ENCODE measurements around the gene ZNF670.
A peak's percentile ranks its signal among the peaks of the same experiment; 100 is the strongest.
"Not testable (repeated sequence)": the region's sequence is repeated elsewhere in the genome, so short reads cannot be mapped to it uniquely, and the experiment has no call there.

The ZNF670 gene

GRCh38 chr1:247078258-247079140 is at the start of gene ZNF670:
TSS of gene ZNF670 (minus strand) at chr1:247078811. CDS start at chr1:247078596, 215 bp downstream.
- DNase-seq (ENCODE audit: low read depth), result peak; percentile 76

- DNase-seq (ENCODE audit: low read depth), result not testable (repeated sequence)
These were observed 49.1 kb upstream of the ZNF670 start for GRCh38 chr1:247127519-247128282.

DNA sequence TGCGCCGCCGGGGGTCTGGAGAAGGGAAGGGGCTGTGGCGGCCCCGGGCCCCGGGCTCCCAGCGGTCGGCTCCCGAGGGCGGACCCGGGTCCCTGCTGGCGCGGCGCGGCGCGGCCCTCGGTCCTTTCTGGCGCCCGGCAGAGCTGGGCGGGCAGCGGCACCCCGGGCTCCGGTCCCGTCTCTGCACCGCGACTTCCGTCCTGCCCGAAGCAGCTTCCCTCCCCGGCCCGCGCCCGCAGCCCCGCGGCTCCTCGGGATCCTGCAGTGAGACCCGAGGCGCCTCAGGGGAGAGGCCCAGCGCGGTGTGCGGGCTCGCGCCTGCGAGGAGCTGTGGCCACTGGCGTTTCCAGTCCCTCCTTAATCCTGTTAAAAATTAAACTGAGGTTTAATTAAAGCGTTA is 48.0 kb upstream of the ZNF670 start:
- not testable (repeated sequence) for DNase-seq (ENCODE audit: low read depth)

- DNase-seq (ENCODE audit: low read depth), result not testable (repeated sequence)
These were observed 47.6 kb upstream of the ZNF670 start for GRCh38 chr1:247126166-247126565.

GRCh38 chr1:247121382-247121781 is 42.8 kb upstream of the ZNF670 start:
- no peak for DNase-seq (ENCODE audit: low read depth)

DNA sequence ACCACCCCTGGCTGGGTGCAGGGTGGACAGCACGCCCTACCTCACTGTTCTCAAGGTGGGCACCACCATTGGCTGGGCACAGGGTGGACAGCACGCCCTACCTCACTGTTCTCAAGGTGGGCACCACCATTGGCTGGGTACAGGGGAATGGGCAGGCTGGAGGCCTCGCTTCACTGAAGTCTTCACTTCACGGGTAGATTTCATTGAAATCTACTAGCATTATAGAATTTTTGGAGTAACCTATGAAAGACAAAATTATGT is 41.7 kb upstream of the ZNF670 start:
- not testable (repeated sequence) for DNase-seq (ENCODE audit: low read depth)

DNA sequence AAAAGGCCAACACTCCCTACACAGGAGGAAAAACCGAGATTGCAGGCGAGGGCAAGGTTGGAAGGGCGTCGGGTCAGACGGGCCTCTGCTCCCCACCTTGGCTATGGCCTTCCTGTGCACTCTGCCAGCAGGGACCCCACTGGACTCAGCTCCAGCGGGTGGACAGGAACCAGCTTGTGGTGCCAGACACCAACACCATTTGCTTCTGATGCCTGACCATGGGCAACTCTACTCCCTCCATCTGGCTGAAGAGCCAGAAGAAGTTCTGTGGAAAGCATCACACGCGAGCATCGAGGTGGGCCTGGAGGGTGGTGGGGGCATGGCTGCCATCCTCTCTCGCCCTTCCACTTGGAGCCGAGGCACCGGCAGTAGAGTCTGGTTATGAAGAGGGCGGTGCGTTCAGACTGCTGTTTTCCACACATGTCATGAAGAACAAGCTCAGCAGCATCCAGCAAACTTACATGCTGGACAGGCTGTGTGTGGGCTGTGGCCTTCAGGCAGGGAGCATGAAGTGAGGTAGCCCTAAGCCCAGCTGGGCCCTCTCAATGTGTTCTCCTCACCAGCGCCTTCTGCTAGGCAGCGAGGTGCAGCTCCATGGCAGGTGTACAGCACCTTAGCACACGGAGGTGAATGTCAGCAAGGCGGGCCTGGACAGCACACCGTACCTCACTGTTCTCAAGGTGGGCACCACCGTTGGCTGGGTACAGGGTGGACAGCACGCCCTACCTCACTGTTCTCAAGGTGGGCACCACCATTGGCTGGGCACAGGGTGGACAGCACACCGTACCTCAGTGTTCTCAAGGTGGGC is 41.2 kb upstream of the ZNF670 start:
- no peak for DNase-seq (ENCODE audit: low read depth)

DNA sequence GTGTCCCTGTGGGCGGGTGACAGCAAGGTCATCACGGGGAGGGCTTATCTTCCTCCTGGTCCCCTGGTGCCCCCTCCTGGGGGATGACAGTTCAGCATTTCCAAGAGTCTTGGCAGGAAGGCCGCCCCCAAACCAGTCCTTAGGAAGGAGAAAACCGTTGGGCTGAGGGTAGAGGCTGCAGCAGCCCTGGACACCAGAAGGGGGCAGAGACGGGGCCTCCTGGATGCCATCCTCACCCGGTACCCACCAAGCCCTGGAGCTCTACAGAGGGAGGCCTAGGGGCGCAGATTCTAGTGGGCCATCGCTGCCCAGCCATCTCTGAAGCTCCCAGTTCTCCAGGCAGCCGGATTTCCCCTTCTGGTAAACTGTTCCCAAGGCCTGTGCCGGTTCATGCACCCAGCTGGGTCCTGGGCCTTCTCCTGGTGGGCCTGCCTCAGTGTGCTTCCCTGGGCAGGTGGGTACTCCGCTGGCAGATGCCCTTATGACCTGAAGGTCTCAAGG is 40.4 kb upstream of the ZNF670 start:
- DNase-seq (ENCODE audit: low read depth), result no peak

- no peak for DNase-seq (ENCODE audit: low read depth)
These were observed 36.9 kb upstream of the ZNF670 start for GRCh38 chr1:247115545-247115944.

DNA sequence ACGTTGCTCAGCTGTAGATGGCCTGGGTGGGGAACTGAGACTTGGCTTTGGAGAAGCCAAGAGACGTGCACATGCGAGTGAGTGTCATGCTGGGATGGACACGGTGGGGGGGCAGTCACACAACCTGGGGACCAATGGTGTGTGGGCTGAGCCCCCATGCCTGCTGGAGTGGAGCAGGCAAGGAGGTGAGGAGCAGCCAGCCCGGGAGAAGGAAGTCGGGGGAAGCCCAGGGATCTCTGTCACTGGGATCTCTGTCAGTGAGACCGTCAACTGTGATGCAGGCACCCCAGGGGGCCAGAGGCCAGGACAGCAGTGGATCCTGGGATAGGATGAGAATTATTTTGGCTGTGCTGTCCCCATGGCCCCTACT is 36.5 kb upstream of the ZNF670 start:
- DNase-seq (ENCODE audit: low read depth), result no peak

- no peak for DNase-seq (ENCODE audit: low read depth)
These were observed 35.9 kb upstream of the ZNF670 start for GRCh38 chr1:247114351-247115140.

DNA sequence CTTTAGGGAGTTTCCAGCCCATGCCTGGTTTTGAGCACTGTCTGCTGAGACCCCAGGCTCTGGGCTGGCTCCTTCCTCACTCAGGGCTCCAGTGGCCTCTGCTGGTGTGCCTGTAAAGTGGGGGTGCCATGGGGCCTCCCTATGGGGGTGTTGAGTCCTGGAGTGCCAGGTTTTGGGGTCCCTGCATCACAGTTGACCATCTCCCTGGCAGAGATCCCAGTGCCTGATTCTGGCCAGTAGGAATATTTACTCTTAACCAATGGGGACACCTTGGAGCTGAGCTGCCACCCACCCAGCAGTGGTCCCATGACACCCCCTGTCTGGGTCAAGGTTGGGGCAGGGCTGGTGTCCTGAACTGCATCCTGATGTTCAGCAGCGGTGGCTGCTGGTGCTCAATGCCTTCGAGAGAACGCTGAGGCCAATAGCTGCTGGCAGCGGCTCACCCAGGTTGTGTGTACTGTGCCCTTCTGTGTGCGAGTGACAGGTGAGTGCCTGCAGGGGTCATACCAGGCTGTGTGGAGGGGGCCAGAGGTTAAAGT is 35.2 kb upstream of the ZNF670 start:
- no peak for DNase-seq (ENCODE audit: low read depth)

DNA sequence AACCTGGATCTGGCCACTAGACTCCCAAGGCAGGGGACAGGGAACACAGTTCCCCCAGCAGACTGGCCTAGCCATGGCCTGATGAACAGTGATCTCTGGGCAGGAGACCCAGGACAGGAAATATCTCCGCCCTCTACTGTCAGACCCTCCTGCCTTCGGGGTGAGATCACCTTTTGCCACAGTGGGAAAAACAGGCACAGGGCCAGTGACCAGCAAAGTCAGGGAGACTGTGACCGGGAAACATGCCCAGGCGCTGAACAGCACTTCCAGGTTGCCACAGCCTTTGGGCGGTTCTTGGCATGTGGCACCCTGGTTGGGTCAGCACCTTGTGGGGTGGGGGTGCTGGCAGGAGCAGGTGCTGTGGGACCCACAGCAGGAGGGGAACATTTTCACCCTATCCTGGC is 34.5 kb upstream of the ZNF670 start:
- no peak for DNase-seq (ENCODE audit: low read depth)

DNA sequence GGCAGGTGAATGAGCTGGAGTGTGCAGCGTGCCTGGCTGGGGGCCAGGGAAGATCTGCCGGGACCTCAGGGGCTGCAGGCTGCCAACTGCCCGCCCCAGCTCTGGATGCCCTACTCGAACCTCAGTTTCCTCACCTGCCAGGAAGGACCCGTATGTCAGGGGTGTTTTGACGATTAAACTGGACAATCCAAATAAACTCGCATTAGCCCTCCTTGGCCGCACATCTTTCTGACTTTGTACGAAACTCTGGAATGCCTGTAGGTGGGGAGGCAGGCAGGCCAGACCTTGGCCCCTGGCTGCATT is 33.8 kb upstream of the ZNF670 start:
- DNase-seq (ENCODE audit: low read depth), result no peak

GRCh38 chr1:247111700-247112478 is 33.3 kb upstream of the ZNF670 start:
- no peak for DNase-seq (ENCODE audit: low read depth)

DNA sequence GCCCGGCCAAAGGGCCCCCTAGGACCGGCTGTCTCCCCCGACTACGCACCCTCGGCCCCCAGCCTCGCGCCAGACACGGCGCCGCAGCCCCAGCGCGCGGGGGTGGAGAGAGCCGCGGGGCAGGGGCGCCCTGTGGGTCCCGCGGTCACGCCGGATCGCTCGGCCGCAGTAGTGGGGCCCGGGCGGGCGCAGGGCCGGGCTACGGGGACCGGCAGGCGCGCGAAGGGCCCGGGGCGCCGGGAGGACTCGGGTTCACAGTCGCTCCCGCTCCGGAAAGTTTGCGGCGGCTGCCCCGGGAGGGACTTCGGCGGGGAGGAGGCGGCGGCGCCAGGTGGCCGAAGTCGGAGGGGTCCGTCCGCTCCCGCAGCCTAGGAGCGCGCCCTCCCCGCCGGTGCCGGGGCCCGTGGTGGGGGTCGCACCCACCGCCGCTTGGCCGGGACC is 32.7 kb upstream of the ZNF670 start:
- DNase-seq (ENCODE audit: low read depth), result no peak

DNA sequence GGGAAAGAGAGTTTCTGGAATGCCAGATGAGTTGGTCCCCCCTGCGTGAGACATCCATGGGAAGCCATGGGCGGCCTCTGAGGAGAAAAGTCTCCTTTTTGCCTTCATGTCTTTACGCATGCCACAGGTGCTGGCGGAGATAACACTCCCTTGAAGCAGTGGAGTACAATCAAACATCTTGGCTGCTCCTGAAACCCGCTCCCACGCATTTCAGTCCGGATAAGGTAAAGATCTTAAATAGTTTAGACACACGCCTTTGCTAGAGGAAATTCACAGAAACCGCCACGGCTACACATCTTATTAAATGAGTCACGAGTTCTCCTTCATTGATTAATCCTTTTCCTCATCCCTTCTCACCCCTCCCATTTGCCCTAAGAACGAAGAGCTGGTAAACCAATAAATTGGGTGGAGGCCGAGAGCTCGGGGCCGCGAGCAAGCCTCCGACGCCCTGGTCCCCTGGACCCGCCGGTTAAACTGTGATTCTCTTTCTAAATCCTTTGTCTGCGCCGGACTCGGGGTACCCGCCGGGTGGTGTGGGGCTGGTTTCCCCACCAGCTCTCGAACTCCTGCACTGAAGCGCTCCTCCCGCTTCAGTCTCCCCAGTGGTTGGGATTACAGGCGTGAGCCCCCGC is 32.1 kb upstream of the ZNF670 start:
- no peak for DNase-seq (ENCODE audit: low read depth)

DNA sequence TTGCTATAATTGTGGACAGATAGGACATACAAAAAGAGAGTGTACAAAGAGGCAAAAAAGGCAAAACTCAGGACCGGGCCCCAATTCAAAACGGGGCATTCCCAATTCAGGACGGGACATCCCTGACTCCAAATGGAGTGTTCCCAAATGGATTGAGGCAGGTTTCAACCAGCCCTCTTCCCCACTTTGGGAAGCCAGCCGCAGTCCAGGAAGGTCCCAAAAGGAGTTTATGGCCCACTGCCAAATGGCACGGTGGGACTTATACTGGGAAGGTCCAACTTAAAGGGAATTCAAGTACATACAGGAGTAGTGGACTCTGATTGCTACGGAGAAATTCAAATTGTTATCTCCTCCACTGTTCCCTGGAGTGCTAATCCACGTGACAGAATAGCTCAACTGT is 29.1 kb upstream of the ZNF670 start:
- no peak for DNase-seq (ENCODE audit: low read depth)

GRCh38 chr1:247105966-247106365 is 27.4 kb upstream of the ZNF670 start:
- DNase-seq (ENCODE audit: low read depth), result no peak

GRCh38 chr1:247104965-247105364 is 26.4 kb upstream of the ZNF670 start:
- DNase-seq (ENCODE audit: low read depth), result no peak
